NT2/D1 (cell line): ENCODE data around the gene RTBDN.

Experiments
- SUZ12 ChIP-seq: IDR thresholded peaks from 2 replicates; pipeline ENCODE4 v1.6.1; 2011; ENCODE audit not compliant: insufficient read length, insufficient read depth; ENCODE audit errors: extremely low read depth
- YY1 ChIP-seq: IDR thresholded peaks from 2 replicates; pipeline ENCODE4 v1.6.1; 2011; ENCODE audit not compliant: insufficient read length, insufficient read depth
- ZNF274 ChIP-seq: IDR thresholded peaks from 2 replicates; pipeline ENCODE4 v1.6.1; 2011; ENCODE audit warnings: mild to moderate bottlenecking, low read depth, low read length

DNA sequence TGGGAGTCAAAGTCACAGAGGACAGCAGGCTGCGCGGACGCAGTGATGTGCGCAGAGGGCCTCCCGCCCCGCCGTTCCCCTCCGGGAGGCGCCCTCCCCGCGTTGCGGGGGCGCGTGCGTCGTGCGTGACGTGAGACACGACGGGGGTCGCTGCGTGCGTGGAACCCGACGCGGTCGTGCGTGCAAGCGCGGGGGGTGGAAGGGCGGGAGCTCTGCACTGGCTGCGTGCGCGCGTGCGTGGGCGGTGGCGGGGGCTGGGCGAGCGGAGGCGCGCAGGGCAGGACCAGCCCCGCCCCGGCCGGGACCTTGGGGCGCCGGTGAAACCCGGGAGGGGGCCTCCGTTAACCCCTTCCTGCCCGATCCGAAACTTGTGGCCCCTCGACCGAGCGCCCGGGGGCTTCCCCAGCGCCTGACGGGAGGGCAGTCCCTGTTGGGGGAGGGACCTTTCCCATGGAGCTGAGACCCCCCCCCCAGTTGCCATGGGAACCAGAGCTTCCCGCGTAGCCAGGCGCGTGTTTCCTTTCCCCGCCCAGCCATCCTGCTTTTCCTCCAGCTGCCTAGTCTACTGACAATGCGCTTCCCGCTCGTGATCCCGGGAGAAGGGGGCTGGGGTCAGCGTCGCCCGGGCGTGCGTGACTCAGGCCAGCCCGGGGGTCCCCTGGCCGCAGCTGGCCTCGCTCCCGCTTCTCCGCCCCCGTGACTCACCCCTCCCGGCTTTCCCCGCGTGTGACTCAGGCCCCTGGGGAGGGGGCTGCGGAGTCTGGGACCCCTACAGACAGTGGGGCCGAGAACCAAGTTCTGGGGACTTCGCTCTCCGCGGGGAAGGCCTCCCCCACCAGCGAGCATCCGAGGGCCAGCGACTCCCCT lies 51.7 kb downstream of the RTBDN start:
- TF ChIP-seq SUZ12 (no peak), YY1 (no peak), ZNF274 (no peak)
